ENCODE measurements around the gene TNFRSF14. TPM values are rescaled to one million over a fixed set of nuclear protein-coding genes. Genes with fewer than 3 reads are reported as not detected.

TNFRSF14 gene
- total and polyA plus RNA-seq, 2 donors (not counting 1 experiment from before 2014, with no cell fraction given): 239 to 427 TPM

- H3K4me1 ChIP-seq (ENCODE audit: control insufficient read depth in 2 of 2, insufficient read depth in 2 of 2, low read length in 2 of 2): no peaks in the 10 kb centered on the region
- H3K27ac Mint-ChIP-seq: no peak overlapping the region
- no peaks in the 10 kb centered on the region for H3K79me2 ChIP-seq (ENCODE audit: control insufficient read depth, insufficient read depth, low read length)
- TF ChIP-seq, protein P1, sequence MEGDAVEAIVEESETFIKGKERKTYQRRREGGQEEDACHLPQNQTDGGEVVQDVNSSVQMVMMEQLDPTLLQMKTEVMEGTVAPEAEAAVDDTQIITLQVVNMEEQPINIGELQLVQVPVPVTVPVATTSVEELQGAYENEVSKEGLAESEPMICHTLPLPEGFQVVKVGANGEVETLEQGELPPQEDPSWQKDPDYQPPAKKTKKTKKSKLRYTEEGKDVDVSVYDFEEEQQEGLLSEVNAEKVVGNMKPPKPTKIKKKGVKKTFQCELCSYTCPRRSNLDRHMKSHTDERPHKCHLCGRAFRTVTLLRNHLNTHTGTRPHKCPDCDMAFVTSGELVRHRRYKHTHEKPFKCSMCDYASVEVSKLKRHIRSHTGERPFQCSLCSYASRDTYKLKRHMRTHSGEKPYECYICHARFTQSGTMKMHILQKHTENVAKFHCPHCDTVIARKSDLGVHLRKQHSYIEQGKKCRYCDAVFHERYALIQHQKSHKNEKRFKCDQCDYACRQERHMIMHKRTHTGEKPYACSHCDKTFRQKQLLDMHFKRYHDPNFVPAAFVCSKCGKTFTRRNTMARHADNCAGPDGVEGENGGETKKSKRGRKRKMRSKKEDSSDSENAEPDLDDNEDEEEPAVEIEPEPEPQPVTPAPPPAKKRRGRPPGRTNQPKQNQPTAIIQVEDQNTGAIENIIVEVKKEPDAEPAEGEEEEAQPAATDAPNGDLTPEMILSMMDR (IDR thresholded peaks at IDR 0.05): no peak
- TF ChIP-seq EZH2 (IDR thresholded peaks at IDR 0.05; ENCODE audit: borderline replicate concordance, insufficient read depth, low read depth, low read length, poor library complexity, severe bottlenecking): no peak
- no peaks in the 10 kb centered on the region for H3K4me1 Mint-ChIP-seq
- H3K27me3 ChIP-seq (replicated peaks in 1 of 4; ENCODE audit: control extremely low read depth in 1 of 4, control insufficient read depth in 3 of 4, insufficient read depth in 4 of 4, low read length in 3 of 4): no peaks in the 10 kb centered on the region
- H3K4me3 ChIP-seq (ENCODE audit: control extremely low read depth in 1 of 5, extremely low read depth in 1 of 5, insufficient read depth in 1 of 5, low read depth in 2 of 5, low read length in 4 of 5): no peak overlapping the region
- ATAC-seq (ENCODE audit: low read depth) (no peak), DNase-seq (no peak)
- no peaks in the 10 kb centered on the region for H3K9me3 ChIP-seq (ENCODE audit: control extremely low read depth in 1 of 3, control insufficient read depth in 2 of 3, insufficient read depth in 1 of 3, low read length in 2 of 3)
- H3K27me3 Mint-ChIP-seq: no peaks in the 10 kb centered on the region
- no peak overlapping the region for H3K9ac ChIP-seq (ENCODE audit: low read length)
- no peak overlapping the region for H3K27ac ChIP-seq (ENCODE audit: low read length in 2 of 2)
- no peak overlapping the region for H3K4me3 Mint-ChIP-seq
- H3K9me3 Mint-ChIP-seq (ENCODE audit: insufficient read depth): no peaks in the 10 kb centered on the region
- peaks cover 58% of the 10 kb centered on the region for H4K20me1 ChIP-seq (ENCODE audit: control insufficient read depth, insufficient read depth, low read length, poor library complexity, severe bottlenecking)
- 92% methylated on average over 23 of the region's 27 CpGs for WGBS (ENCODE audit: insufficient coverage)
- H3K4me2 ChIP-seq (replicated peaks; ENCODE audit: low read depth, low read length, poor library complexity, severe bottlenecking): no peak overlapping the region
- intact Hi-C loops (cut with micrococcal nuclease): no loop called here
- CTCF ChIA-PET: no interaction called here
- POLR2A ChIA-PET: no interaction called here
- H3K36me3 ChIP-seq (replicated peaks in 1 of 2; ENCODE audit: control extremely low read depth in 1 of 2, control insufficient read depth in 1 of 2, extremely low read depth in 1 of 2, insufficient read depth in 2 of 2, low read length in 1 of 2): peaks cover 0 to 65% of the 10 kb centered on the region in 2 experiments
- H2AFZ ChIP-seq (ENCODE audit: insufficient read depth, low read depth, low read length, poor library complexity, severe bottlenecking): no peak overlapping the region
Observed at GRCh38 chr1:2510366-2511155, 45.6 kb upstream of the TNFRSF14 start.

GRCh38 chr1:2512862-2513421, 43.2 kb upstream of the TNFRSF14 start:
- Histone ChIP-seq H4K20me1 (ENCODE audit: control insufficient read depth, insufficient read depth, low read length, poor library complexity, severe bottlenecking) (peaks cover 59% of the 10 kb centered on the region), H3K79me2 (ENCODE audit: control insufficient read depth, insufficient read depth, low read length) (peaks cover 14% of the 10 kb centered on the region), H3K36me3 (replicated peaks in 1 of 2; ENCODE audit: control extremely low read depth in 1 of 2, control insufficient read depth in 1 of 2, extremely low read depth in 1 of 2, insufficient read depth in 2 of 2, low read length in 1 of 2) (peaks cover 0 to 84% of the 10 kb centered on the region in 2 experiments), H3K4me1 (ENCODE audit: control insufficient read depth in 2 of 2, insufficient read depth in 2 of 2, low read length in 2 of 2) (no peaks in the 10 kb centered on the region), H3K9me3 (ENCODE audit: control extremely low read depth in 1 of 3, control insufficient read depth in 2 of 3, insufficient read depth in 1 of 3, low read length in 2 of 3) (no peaks in the 10 kb centered on the region), H3K27me3 (replicated peaks in 1 of 4; ENCODE audit: control extremely low read depth in 1 of 4, control insufficient read depth in 3 of 4, insufficient read depth in 4 of 4, low read length in 3 of 4) (no peaks in the 10 kb centered on the region), H3K9ac (ENCODE audit: low read length) (no peak overlapping the region), H3K27ac (ENCODE audit: low read length in 2 of 2) (no peak overlapping the region), H3K4me3 (ENCODE audit: control extremely low read depth in 1 of 5, extremely low read depth in 1 of 5, insufficient read depth in 1 of 5, low read depth in 2 of 5, low read length in 4 of 5) (no peak overlapping the region), H2AFZ (ENCODE audit: insufficient read depth, low read depth, low read length, poor library complexity, severe bottlenecking) (no peak overlapping the region), H3K4me2 (replicated peaks; ENCODE audit: low read depth, low read length, poor library complexity, severe bottlenecking) (no peak overlapping the region)
- H3K9me3 Mint-ChIP-seq (ENCODE audit: insufficient read depth): no peaks in the 10 kb centered on the region
- CTCF ChIA-PET: no interaction called here
- POLR2A ChIA-PET: interaction anchor here (0.5 kb wide), 1 partner anchor 973 kb away, joined by 4 read pairs; no protein-coding TSS in a partner anchor
- DNase-seq (no peak), ATAC-seq (ENCODE audit: low read depth) (no peak)
- H3K4me1 Mint-ChIP-seq: no peaks in the 10 kb centered on the region
- H3K4me3 Mint-ChIP-seq: no peak overlapping the region
- no peak overlapping the region for H3K27ac Mint-ChIP-seq
- TF ChIP-seq EZH2 (IDR thresholded peaks at IDR 0.05; ENCODE audit: borderline replicate concordance, insufficient read depth, low read depth, low read length, poor library complexity, severe bottlenecking): no peak
- TF ChIP-seq, protein P1 (IDR thresholded peaks at IDR 0.05): no peak
- 95% methylated on average over 31 of the region's 31 CpGs for WGBS (ENCODE audit: insufficient coverage)
- no peaks in the 10 kb centered on the region for H3K27me3 Mint-ChIP-seq
- intact Hi-C loops (cut with micrococcal nuclease): no loop called here

Measured in B cell (primary cell).